NK-92 (cell line): ENCODE measurements around the gene MBNL1.

Source experiments
- DNase-seq: peaks from one replicate; lab custom pipeline; 2025; ENCODE audit not compliant: unreplicated experiment; lab: John Stamatoyannopoulos, UW

MBNL1 gene

DNA sequence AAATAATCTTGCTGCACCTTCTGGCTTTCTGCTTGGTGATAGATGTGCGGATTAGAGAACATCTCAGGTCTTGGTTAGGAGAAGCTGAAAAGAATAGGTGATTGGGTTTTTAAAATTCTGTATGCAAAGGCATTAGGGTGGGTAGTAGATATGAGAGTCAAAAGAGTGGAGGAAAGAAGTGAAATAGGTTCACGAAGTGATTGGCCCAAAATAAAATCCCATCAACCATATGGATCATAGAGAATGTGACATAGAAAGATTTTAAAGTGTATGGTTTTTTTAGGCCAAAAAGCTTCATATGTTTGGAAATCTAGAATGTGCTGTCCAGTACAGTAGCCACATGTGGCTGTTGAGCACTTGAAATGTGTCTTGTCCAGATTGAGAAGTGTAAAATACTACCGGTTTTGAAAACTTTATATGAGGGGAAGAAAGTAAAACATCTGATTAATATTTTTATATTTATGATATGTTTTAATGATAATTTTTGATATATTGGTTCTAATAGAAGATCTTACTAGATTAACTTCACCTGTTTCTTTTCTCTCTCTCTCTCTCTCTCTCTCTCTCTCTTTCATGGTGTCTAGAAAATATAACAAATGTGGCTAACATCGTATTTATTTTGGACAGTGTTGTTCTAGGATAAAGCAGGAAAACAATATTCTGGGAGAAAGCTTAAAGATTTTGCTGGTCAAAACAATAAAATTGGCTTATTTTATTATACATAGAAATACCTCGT, 2.9 kb downstream of the MBNL1 start:
- no peak for DNase-seq

DNA sequence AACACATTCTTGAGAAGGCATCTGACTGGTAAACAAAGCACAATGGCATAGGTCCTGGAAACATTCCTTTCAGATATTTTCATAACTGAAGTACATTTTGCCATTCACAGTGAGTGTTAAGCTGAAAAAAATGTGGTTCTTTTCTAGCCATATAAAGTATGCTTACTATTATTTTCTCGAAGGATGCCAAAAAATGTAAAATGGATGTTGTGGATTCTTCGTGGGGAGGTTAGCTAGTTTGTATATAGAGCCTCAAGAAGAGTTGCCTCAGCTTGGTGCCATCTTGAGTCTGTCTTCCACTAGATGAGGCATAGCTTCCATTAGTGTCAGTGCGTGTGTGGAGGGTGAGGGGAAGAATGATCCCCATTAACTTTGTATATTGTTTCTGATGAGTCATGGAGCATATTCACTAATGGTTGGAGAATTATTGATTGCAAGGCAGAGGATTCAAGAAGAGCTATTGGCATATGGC, 4.1 kb downstream of the MBNL1 start:
- DNase-seq: no peak

DNA sequence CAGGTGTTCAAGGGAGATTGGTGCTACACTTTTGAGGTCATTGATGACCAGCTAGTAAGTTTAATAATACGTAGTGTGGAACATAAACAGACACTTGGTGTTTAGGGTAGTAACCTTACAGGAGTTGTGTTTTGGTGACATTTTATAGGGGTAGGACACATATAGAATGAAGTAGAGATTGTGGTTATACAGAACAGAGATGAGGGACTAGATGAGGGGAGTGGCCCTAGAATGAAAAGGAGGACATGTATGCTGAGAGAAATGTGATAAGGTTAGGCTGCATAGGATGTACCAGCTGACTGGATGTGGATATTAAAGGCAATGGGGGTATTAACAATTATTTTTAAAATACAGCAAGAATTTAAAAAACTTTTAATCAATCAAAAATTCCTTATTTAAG, 8.0 kb downstream of the MBNL1 start:
- no peak for DNase-seq

DNA sequence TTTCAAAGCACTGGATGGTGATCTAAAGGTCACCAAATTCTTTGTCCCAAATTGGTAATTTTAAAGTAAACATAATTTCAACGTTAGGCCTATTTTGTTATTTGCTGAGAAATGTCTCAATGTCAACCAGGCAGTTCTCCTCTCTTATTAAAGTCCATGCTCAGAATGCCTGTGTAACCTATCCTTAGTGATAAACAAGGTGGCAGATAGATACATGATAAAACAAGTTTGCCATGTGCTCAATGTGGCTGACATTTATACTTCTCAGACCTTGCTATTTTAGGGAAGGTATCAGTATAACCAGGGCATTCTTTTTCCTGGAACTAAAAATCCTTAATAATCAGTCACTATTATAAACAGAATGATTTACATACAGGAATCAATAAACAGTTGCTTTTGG, 8.5 kb downstream of the MBNL1 start:
- no peak for DNase-seq

DNA sequence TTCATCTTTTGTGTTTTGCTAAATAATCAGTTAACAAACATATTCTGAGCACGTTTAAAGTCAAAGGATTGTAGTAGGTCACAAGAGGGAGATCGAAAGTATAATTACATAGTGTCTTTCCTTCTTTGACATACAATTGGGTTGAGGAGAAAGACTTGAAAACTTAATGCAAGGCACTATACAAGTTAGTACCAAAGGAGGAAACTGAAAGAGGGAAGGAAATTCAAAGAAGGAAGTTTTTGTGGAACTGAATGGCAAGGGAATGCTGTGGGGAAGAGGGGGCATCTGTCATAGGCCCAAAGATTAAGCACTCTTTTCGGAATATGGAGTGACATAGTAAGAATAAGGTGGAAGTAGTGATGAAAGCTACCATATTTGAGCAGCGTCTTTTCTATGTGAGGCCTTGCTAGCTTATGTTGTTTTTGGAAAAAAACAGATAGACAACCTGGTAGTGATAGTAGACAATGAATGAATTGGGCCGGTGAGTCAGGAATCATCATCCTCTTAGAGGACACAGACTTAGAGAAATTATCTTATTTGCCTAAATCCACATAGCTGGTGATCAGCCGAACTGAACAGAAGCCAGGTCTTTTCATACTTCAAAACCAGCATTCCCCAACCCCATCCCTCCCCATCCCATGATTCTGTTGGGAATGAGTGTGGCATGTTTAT, 10.2 kb downstream of the MBNL1 start:
- DNase-seq: no peak

DNA sequence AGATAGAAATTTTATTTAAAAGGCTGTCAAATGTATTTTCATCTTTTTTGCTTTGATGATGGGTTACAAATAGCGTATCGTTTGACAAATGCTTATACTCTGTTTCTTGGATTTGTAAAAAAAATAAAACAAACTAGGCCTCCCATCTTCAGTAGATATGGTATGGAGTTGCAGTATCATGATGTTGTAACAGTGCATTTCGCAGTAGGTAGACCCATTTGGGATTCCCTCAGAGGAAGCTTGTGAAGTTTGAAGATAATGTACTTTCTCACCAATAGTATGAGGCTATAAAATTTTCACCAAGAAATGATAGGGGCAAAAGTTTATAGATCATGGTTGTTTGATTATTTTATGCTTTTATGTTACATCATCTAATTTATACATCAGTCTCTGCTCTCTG, 10.8 kb downstream of the MBNL1 start:
- DNase-seq: no peak

DNA sequence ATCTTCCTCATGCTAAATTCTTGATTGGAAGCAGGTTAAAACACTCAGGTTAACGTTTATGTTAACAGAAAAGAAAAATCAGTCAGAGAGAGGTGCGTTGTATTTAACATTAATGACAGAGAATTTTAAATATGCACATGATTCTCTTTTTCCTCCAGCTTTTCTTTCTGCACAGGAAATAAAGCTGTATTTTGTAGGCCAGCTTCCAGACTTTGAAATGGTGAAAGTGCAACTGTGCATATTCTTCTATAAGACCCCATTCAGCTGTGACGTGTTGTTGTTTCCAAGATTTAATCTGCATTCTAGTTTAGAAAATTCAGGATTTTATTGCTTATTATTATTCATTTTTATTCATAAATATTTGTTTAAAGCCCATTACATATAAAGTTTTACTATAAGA, 11.8 kb downstream of the MBNL1 start:
- DNase-seq: no peak

DNA sequence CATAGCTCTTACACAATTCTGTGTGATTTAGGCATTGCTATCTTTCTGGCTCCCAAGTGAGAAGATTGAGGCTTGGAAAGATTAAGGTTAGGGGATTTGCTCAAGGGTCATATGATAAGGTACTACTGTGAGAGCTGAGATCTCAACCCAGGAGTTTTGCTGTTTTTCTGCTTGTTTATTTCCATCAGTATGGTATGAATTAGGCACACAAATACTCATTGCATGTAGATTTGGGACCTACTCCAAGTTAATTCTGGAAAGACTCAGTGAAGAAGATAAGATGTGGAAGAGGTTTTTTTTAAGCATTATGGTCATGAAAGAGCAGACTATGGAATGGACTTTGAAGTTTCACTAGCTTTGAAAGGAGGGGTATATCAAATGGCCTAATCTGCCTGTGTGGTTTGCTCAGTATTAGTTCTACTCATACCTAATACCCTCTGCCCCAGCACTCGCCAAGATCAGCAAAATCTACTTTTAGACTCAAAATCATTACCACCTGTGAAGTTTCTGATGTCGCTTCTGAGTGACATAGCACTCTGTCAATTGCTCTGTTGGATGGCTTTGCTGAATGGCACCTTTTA, 12.5 kb downstream of the MBNL1 start:
- no peak for DNase-seq

DNA sequence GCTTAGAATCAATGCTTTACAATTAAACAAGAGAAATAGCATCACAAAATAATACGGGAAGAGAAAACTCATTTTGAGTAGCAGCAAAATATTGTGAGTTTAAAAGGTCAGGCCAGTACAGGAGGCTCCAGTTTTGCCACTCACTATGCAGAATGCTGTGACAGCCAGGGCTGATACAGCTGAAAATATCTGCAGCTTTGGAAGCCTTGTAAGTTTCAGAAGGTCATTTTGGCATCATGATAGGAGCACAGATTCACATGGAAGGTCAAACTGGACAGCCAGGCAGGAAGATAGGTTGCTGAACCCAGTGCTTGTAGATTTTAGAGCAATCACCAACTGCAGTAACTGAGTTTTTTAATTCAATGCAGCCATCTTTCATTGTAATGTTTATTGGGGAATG, 14.1 kb downstream of the MBNL1 start:
- no peak for DNase-seq

DNA sequence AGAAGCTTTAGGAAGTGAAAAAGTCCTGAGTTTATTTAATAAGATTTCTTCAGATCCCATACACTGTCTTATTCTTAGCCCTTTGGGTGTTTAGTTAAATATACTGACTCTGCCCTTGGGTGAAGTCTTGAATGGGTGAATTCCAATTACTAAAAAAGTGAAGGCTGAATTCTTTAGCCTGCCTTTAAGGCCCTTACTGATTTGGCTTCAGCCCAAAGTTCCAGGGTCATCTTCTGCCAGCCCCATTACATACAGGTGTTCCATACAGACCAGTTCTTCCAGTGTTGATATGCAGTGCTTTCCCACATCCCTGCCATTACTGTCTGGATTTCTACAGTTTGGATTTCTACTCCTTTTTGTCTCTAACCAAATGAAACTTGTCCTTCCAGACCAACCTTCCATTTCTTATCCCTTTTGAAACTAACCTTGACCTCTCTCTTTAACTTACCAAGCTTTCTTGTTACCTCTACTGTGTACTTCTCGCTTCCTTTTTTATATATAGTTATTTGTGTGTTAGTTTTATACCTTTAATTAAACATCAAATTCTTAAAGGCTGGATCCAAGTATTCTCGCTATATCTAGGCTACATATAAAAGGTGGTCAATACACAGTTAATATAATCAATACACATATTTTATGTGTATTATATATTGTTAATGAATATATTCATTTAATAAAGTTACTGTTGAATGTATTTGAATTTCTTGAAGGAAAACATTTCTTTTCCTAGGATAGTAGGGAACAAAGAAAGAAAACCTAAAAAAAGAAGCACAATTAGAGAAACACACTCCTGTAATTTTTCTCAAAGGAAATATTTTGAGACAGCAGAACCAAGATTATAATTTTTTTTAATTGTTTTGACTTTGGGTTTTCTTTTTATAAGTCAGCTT, 15.0 kb downstream of the MBNL1 start:
- no peak for DNase-seq

DNA sequence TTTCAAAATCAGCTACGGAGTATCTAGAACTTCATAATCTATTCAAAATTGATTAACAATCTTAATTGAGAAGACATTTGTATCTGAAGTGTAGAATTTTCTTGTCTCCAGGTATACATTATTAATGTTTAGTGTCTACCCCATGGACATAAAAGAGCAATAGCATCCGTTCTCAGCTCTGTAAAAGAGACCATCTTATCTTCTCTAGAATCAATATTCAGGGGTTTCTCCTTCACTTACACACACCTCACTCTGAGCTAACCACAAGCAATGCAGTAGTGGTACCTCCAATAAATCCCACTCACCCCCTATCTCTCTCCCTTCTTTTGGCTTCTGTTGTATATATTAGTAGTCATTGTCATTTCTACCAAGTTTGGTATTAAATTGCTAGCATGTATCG, 16.2 kb downstream of the MBNL1 start:
- DNase-seq: no peak

DNA sequence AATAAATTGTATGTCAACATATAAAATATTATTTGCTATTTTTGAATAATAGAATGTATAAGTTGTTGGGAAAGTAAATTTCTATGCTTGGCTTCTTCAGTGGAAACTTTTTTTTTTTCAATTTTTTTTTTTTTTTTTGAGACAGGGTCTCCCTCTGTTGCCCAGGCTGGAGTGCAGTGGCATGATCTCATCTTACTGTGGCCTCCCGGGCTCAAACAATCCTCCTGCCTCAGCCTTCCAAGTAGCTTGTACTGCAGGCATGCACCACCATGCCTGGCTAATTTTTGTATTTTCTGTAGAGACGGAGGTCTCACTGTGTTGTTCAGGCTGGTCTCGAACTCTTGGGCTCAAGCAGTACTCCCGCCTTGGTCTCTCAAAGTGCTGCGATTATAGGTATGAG, 16.8 kb downstream of the MBNL1 start:
- no peak for DNase-seq

DNA sequence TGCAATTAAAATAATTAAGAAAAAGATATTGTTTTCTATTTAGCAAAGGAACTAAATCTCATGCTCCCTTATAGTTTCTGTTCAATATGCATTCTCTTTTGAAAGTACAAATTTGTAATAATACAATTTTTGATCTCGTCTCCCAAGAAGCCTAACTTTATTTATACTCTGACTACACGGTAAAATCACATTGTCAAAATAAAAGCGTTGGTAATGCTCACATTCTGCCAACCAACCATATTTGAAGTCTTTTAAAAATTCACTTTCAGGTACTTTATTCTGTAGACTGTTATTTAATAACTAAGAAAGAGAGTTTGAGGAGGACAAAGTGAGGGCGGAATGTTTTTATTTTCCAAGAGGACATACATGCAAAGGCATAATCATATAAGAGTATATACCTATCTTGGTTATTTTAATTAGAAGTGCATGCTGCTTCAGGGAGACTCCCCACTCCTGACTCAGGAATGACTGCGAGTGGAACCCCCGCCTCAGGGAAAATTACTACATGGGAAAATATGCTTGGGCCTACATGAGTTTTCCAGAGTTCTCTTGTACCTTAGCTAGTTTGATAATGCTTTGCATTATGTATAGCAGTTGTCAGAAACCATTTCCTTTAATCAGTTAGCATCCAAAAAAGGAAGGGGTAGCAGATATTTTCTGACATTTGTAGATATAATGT, 19.3 kb downstream of the MBNL1 start:
- no peak for DNase-seq

DNA sequence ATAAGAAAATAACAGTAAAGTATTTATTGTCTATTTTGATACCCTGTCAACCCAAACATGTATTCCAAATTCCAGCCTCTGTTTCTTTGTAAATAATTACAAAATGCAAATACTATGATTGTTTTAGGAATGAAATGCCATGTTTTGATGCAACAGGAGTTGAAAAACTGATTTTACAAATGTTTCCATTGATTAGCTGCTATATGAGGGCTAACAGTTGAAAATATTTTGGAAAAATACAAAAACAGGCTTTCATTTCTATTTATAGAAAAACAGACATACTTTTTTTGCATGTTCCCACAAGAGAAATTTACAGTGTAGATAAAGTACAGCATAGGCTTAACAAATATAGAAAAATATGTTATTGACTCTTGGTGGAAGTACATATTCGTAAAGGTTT, 20.0 kb downstream of the MBNL1 start:
- no peak for DNase-seq

DNA sequence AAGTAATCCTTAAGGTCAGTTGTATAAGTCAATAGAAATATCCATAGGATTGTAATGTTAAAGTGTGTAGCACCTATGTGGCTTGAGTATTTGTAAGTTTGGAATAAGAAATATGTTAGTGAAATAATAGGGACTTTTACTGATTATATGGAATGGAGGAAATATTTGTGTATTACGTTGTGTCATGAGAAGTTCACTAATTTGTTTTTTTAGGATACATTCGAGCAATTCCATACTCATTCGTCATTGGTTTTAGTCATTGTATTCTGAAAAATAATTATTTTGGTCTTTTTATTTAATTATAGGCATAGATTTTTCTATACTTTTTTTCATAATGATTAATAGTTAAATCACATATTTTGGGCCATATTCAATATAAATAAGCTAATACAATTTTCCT, 21.0 kb downstream of the MBNL1 start:
- DNase-seq: no peak

DNA sequence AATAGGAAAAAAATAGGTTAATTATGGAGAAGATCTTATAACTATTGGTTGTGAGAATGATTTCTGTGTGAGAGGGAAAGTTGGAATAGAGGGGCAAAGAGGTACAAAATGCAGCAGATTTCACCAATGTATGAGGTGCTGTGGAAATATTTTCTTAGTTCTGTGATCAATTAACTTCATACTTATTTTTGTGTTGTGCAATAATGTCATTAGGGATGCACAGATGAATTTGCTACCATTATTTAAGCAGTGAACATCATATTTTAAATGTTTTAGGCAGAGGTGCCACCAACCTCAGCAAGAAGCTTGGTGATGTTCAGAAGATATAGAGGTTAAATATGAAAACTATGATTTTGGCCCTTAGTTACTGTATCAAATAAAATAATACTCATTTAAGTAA, 21.6 kb downstream of the MBNL1 start:
- DNase-seq: no peak

DNA sequence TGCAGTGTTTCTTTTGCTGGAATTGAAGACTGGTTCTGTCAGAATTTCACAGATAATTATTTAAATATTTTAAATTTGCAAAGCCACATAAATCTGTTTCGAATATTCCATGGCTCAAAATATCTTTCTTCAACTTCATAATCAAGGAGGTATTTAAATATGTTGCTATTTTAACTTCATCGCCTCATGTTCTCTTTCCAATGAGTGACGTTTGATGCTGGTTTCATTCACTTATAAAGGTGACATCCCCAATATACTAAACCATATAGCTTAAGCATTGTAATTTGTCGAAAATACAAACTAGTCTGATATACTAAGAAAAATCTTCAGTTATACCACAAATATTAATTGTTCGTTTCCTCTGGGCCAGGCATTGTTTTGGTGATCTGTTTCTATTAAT, 22.5 kb downstream of the MBNL1 start:
- DNase-seq: no peak

DNA sequence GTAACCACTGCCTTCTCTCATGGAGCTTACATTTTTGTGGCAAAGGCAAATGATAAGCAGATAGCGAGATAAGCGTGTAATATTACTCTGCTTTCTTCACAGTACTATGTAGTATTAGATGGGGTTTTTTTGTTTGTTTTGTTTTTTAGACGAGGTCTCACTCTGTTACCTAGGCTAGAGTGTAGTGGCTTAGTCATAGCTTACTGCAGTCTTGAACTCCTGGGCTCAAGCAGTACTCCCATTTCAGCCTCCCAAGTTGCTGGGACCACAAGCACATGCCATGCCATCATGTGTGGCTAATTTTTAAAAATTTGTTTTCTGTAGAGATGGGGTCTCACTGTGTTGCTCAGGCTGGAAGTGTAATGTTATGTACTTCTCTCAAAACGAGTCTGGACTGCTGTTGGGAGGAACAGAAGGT, 22.9 kb downstream of the MBNL1 start:
- no peak for DNase-seq

DNA sequence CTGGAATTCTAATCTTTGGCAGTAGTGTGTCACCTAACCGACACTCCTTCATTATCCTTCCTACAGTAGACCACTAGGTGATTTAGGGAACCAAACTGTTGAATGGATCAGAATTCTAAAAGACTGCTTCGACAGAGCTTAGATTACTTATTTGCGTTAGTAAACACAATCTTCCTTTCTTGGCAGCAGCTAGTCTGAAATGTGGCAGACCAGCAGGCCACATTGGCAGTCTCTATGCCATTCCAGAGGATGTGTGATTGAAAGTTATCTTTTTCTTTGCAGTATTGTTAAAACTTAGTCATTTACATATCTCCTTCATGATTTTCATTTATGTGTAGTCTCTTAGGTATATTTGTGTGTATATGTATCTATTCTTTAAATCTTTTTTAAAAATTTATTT, 23.6 kb downstream of the MBNL1 start:
- no peak for DNase-seq

DNA sequence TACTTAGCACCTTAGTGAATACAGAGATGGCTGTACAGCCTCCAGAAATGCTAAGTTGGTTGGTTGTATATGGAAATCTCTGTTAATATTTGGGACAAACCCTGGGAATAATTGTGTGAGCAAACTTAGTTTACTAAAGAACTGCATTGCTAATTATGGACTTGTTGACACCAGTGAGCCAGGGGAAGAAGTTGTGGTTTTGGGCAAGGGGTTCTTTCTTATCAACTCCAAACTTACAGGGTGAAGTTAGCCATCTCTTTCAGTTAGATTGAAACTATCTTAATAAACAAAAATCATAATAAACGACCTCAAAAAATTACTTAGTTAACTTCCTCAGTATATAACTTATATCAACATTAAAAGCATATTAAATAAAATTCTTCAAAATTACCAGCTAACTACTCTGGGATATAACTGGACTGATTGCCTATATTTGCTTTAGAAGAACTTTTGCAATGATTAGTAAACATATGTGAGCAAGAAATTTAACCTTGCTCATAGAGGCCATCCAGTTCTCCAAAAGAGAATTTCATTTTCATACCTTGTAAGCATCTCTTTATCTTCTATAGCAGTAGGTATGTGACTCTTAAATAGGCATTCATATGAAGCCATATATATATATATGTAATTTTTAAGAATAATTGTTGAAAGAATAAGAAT, 24.7 kb downstream of the MBNL1 start:
- no peak for DNase-seq
